ENCODE measurements around the gene PPP3CA. TPM values are rescaled to one million over a fixed set of nuclear protein-coding genes. Genes with fewer than 3 reads are reported as not detected.

PPP3CA gene
- total and polyA plus RNA-seq, 11 donors = 5.9 to 32.5 (median 19.3) TPM

- no peak for DNase-seq
- H3K36me3 ChIP-seq = no peaks in the 10 kb centered on the region
- TF ChIP-seq CTCF (IDR thresholded peaks at IDR 0.05) = no peak
- no peak for TF ChIP-seq POLR2A (IDR thresholded peaks at IDR 0.05)
- no peak overlapping the region for H3K27ac ChIP-seq
- no peak for ATAC-seq
- WGBS, 4 donors = 77 to 83% (median 82%) methylated on average over 4 of the region's 4 CpGs
- H3K4me3 ChIP-seq = no peak overlapping the region
- H3K9me3 ChIP-seq = no peaks in the 10 kb centered on the region
- peaks cover 0 to 5% (median 0%) of the 10 kb centered on the region in 12 donors for H3K4me1 ChIP-seq
- intact Hi-C loops (cut with DNase I) = no loop called here
- H3K27me3 ChIP-seq = no peaks in the 10 kb centered on the region
Measured at GRCh38 chr4:101142259-101142658, 205.1 kb downstream of the PPP3CA start.

GRCh38 chr4:101141855-101142254 is 205.5 kb downstream of the PPP3CA start:
- Histone ChIP-seq H3K36me3 (no peaks in the 10 kb centered on the region), H3K27me3 (no peaks in the 10 kb centered on the region), H3K4me1 (peaks cover 0 to 5% (median 0%) of the 10 kb centered on the region in 12 donors), H3K27ac (no peak overlapping the region), H3K4me3 (no peak overlapping the region), H3K9me3 (no peaks in the 10 kb centered on the region)
- intact Hi-C loops (cut with DNase I) = no loop called here
- no peak for DNase-seq
- no peak for ATAC-seq
- no peak for TF ChIP-seq POLR2A (IDR thresholded peaks at IDR 0.05)
- no peak for TF ChIP-seq CTCF (IDR thresholded peaks at IDR 0.05)
- 79 to 89% (median 82%) methylated on average over 4 of the region's 4 CpGs for WGBS, 4 donors

GRCh38 chr4:101141230-101141629 is 206.1 kb downstream of the PPP3CA start:
- Histone ChIP-seq H3K9me3 (no peaks in the 10 kb centered on the region), H3K4me3 (no peak overlapping the region), H3K27ac (no peak overlapping the region), H3K36me3 (no peaks in the 10 kb centered on the region), H3K4me1 (peaks cover 0 to 9% (median 0%) of the 10 kb centered on the region in 12 donors), H3K27me3 (no peaks in the 10 kb centered on the region)
- TF ChIP-seq CTCF (IDR thresholded peaks at IDR 0.05) (no peak), POLR2A (IDR thresholded peaks at IDR 0.05) (no peak)
- 86 to 95% (median 90%) methylated on average over 5 of the region's 5 CpGs for WGBS, 4 donors
- no peak for ATAC-seq
- no peak for DNase-seq
- intact Hi-C loops (cut with DNase I) = no loop called here

- intact Hi-C loops (cut with DNase I) = no loop called here
- no peak overlapping the region for H3K4me3 ChIP-seq
- H3K27ac ChIP-seq = no peak overlapping the region
- no peaks in the 10 kb centered on the region for H3K27me3 ChIP-seq
- no peaks in the 10 kb centered on the region for H3K9me3 ChIP-seq
- DNase-seq = no peak
- ATAC-seq = no peak
- TF ChIP-seq POLR2A (IDR thresholded peaks at IDR 0.05) (no peak), CTCF (IDR thresholded peaks at IDR 0.05) (no peak)
- H3K36me3 ChIP-seq = no peaks in the 10 kb centered on the region
- H3K4me1 ChIP-seq = peaks cover 0 to 18% (median 0%) of the 10 kb centered on the region in 12 donors
Measured at GRCh38 chr4:101140228-101140627, 207.1 kb downstream of the PPP3CA start.
